Measurements from ENCODE around the gene PDE4D.

- no peak for TF ChIP-seq EZH2 (optimal IDR thresholded peaks at IDR 0.05; ENCODE audit: low read depth, low read length)
- no peak for TF ChIP-seq CTCF (IDR thresholded peaks at IDR 0.05; ENCODE audit: low read length)
Observed at GRCh38 chr5:59168067-59168466, 725.5 kb downstream of the PDE4D start.

All from MM.1S (cell line).